Measurements from ENCODE around the gene TMA7B.

Gene TMA7B

DNA sequence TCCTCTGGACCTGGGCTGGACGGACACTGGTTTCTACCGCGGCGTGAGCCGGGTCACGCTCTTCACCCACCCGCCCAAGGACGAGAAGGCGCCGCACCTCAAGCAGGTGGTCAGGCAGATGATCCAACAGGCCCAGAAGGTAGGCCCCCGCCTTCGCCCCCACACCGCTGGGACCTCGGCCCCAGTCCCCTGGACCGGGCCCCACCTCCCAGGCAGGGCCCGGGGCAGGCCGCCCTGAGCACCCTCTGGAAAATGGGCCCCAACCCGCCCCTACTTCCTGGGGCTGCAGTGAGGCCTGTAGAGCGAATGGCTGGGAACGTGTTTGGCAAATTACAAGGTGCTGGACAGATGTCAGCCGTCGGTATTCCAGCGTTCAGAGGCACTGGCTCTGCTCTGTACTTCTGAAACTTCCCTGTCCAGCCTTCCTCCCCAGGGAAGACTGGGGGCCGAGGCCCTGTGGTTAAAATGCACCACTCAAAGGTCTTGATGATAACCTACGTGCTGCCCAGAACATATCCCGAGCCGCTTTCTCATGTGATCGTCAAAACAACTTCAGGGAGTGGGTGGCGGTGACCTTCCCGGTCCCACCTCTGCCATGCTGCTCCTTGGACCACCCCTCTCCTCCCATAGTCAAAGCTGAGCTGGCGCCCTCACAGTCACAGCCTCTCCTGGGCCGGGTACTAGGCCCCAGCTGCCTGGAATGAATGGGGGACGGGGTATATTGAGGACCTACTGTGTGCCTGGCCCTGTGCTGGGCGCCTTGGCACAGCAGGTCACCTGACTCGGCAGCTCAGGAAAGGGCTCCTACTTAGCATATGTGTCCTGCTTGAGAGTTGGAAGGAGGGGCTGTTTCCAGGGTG, 35.4 kb downstream of the TMA7B start:
- H3K79me2 ChIP-seq (ENCODE audit: insufficient read depth, low read depth), result no peaks in the 10 kb centered on the region
- H3K27me3 ChIP-seq (ENCODE audit: insufficient read depth, low read depth), result peaks cover 3% of the 10 kb centered on the region; the same call in 1 of the 2 replicates
- H3K36me3 ChIP-seq (ENCODE audit: insufficient read depth), result no peaks in the 10 kb centered on the region
- no peaks in the 10 kb centered on the region for H4K20me1 ChIP-seq (ENCODE audit: insufficient read depth)
- no peaks in the 10 kb centered on the region for H3K4me1 ChIP-seq (ENCODE audit: low read depth, poor library complexity, severe bottlenecking)
- H2AFZ ChIP-seq (ENCODE audit: low read depth), result no peak overlapping the region
- H3K9ac ChIP-seq, result no peak overlapping the region
- TF ChIP-seq, protein P1, sequence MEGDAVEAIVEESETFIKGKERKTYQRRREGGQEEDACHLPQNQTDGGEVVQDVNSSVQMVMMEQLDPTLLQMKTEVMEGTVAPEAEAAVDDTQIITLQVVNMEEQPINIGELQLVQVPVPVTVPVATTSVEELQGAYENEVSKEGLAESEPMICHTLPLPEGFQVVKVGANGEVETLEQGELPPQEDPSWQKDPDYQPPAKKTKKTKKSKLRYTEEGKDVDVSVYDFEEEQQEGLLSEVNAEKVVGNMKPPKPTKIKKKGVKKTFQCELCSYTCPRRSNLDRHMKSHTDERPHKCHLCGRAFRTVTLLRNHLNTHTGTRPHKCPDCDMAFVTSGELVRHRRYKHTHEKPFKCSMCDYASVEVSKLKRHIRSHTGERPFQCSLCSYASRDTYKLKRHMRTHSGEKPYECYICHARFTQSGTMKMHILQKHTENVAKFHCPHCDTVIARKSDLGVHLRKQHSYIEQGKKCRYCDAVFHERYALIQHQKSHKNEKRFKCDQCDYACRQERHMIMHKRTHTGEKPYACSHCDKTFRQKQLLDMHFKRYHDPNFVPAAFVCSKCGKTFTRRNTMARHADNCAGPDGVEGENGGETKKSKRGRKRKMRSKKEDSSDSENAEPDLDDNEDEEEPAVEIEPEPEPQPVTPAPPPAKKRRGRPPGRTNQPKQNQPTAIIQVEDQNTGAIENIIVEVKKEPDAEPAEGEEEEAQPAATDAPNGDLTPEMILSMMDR (conservative IDR thresholded peaks at IDR 0.05; ENCODE audit: low read depth, low read length), result no peak
- H3K4me3 ChIP-seq (IDR thresholded peaks at IDR 0.05; ENCODE audit: insufficient read depth, low read depth, low read length), result no peak overlapping the region
- H3K4me2 ChIP-seq, result no peak overlapping the region
- no peak overlapping the region for H3K27ac ChIP-seq

DNA sequence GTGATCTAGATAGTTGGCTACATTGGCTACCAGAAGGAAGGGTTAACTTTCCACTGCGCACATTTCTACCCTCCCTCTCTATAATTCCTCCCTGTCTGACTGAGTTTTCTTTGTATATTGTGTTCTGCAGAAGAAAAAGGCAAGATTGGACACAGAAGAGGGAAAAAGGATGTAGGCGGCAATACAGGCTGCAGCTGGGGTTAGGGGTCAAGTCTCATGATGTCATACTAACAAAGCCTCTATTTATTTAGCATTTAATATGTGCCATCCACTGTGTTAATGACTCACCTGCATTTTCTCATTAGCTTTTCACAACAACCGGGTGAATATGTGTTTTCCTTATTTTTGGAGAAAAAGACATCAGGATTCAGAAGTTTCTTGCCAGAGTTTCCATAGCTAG, 36.5 kb downstream of the TMA7B start:
- Histone ChIP-seq H3K4me2 (no peak overlapping the region), H4K20me1 (ENCODE audit: insufficient read depth) (no peaks in the 10 kb centered on the region), H3K27me3 (ENCODE audit: insufficient read depth, low read depth) (peaks cover 3% of the 10 kb centered on the region; the same call in 1 of the 2 replicates), H3K9ac (no peak overlapping the region), H2AFZ (ENCODE audit: low read depth) (no peak overlapping the region), H3K79me2 (ENCODE audit: insufficient read depth, low read depth) (no peaks in the 10 kb centered on the region), H3K4me1 (ENCODE audit: low read depth, poor library complexity, severe bottlenecking) (no peaks in the 10 kb centered on the region), H3K4me3 (IDR thresholded peaks at IDR 0.05; ENCODE audit: insufficient read depth, low read depth, low read length) (no peak overlapping the region), H3K36me3 (ENCODE audit: insufficient read depth) (no peaks in the 10 kb centered on the region), H3K27ac (no peak overlapping the region)
- TF ChIP-seq, protein P1 (conservative IDR thresholded peaks at IDR 0.05; ENCODE audit: low read depth, low read length), result no peak

DNA sequence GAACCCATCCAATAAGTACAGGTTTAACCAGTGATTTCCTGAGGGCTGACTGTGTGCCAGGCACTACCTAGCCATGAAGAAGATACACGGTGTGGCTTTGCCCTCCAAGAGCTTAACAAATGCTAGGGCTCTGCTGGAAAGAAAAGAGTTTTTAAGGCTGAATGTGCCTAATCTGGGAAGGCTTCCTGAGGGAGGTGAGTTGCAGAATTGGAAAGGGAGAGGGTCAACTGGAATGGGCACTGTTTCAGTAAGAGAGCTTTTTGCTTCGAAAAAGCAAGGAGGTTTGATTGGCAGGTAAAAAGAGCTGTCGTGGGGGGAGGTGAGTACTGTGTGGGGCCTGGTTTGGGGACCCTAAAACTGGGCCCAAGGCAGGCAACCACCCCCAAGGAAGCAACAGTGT, 37.2 kb downstream of the TMA7B start:
- Histone ChIP-seq H3K4me1 (ENCODE audit: low read depth, poor library complexity, severe bottlenecking) (no peaks in the 10 kb centered on the region), H3K9ac (no peak overlapping the region), H2AFZ (ENCODE audit: low read depth) (no peak overlapping the region), H3K79me2 (ENCODE audit: insufficient read depth, low read depth) (no peaks in the 10 kb centered on the region), H3K36me3 (ENCODE audit: insufficient read depth) (no peaks in the 10 kb centered on the region), H3K27ac (no peak overlapping the region), H3K27me3 (ENCODE audit: insufficient read depth, low read depth) (peaks cover 3% of the 10 kb centered on the region; the same call in 1 of the 2 replicates), H3K4me3 (IDR thresholded peaks at IDR 0.05; ENCODE audit: insufficient read depth, low read depth, low read length) (no peak overlapping the region), H3K4me2 (no peak overlapping the region), H4K20me1 (ENCODE audit: insufficient read depth) (no peaks in the 10 kb centered on the region)
- TF ChIP-seq, protein P1 (conservative IDR thresholded peaks at IDR 0.05; ENCODE audit: low read depth, low read length), result no peak

DNA sequence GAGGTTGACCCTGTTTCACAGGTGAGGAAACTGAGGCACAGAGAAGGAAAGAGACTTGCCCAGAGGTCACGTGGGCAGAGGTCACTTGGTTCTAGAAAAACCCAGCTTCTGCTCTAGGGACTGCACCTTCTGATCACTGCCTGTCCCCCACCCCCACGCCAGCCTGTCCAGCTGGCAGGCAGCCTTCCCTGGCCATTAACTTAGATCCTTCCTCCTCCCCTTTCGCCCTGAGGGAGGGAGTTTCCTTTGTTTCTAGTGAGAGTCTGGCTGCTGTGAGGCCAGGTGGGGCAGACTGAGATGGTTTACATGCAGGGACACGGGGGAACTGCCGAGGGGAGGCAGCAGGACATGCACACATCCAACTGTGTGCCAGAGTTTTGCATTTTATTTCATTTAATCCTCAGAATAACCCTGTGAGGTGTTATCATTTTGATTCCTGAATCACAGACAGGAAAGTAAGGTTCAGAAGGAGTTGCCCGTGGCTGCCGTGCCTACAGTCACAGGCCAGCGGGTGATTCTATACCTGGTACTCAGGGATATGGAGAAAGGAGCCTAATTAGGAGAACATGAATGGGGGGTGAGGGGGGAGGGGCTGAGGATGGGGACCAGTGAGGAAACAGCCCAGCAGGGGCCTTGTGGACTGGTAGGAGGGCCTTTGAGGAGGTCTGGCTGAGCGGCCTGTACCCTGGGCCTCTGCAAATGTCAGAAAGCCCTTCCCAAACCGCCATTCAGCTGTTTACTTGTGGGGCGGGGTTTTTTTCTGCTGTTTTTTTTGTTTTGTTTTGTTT, 37.9 kb downstream of the TMA7B start:
- peaks cover 3% of the 10 kb centered on the region; the same call in 1 of the 2 replicates for H3K27me3 ChIP-seq (ENCODE audit: insufficient read depth, low read depth)
- H3K79me2 ChIP-seq (ENCODE audit: insufficient read depth, low read depth), result no peaks in the 10 kb centered on the region
- H3K4me1 ChIP-seq (ENCODE audit: low read depth, poor library complexity, severe bottlenecking), result no peaks in the 10 kb centered on the region
- no peak overlapping the region for H3K27ac ChIP-seq
- no peaks in the 10 kb centered on the region for H3K36me3 ChIP-seq (ENCODE audit: insufficient read depth)
- H3K4me3 ChIP-seq (IDR thresholded peaks at IDR 0.05; ENCODE audit: insufficient read depth, low read depth, low read length), result no peak overlapping the region
- H4K20me1 ChIP-seq (ENCODE audit: insufficient read depth), result no peaks in the 10 kb centered on the region
- H2AFZ ChIP-seq (ENCODE audit: low read depth), result no peak overlapping the region
- H3K4me2 ChIP-seq, result no peak overlapping the region
- TF ChIP-seq, protein P1 (conservative IDR thresholded peaks at IDR 0.05; ENCODE audit: low read depth, low read length), result no peak
- H3K9ac ChIP-seq, result no peak overlapping the region

All from KMS-11 (cell line).